ENCODE data around the gene GLRX3.

- no peak for TF ChIP-seq ZHX2 (IDR thresholded peaks at IDR 0.05; ENCODE audit: low read depth)
- TF ChIP-seq ZHX2 (CRISPR knock-in tag; IDR thresholded peaks at IDR 0.05; ENCODE audit: borderline replicate concordance): no peak
- no peak for TF ChIP-seq EP300 (IDR thresholded peaks at IDR 0.05; ENCODE audit: low read depth in 2 of 2, low read length in 2 of 2)
- TF ChIP-seq EP300 (CRISPR knock-in tag; IDR thresholded peaks at IDR 0.05; ENCODE audit: borderline replicate concordance): no peak
- TF ChIP-seq NFRKB (IDR thresholded peaks at IDR 0.05): no peak
- no peak for TF ChIP-seq ZC3H4 (CRISPR knock-in tag; IDR thresholded peaks at IDR 0.05; ENCODE audit: borderline replicate concordance)
- no peak for TF ChIP-seq ZZZ3 (CRISPR knock-in tag; IDR thresholded peaks at IDR 0.05; ENCODE audit: borderline replicate concordance)
- no peak for TF ChIP-seq GLI4 (CRISPR knock-in tag; IDR thresholded peaks at IDR 0.05; ENCODE audit: borderline replicate concordance)
- TF ChIP-seq CEBPG (CRISPR knock-in tag; IDR thresholded peaks at IDR 0.05): no peak
- no peak for TF ChIP-seq PTBP1 (IDR thresholded peaks at IDR 0.05; ENCODE audit: low read depth, low read length, poor library complexity, severe bottlenecking)
- no peak for TF ChIP-seq ELF4 (CRISPR knock-in tag; IDR thresholded peaks at IDR 0.05; ENCODE audit: borderline replicate concordance)
- TF ChIP-seq ZBTB7A (CRISPR knock-in tag; IDR thresholded peaks at IDR 0.05): no peak
Measured at GRCh38 chr10:130146042-130146441, 9.9 kb downstream of the GLRX3 start.

All from HepG2 (cell line).